ENCODE data around the gene CD40. TPM values are rescaled to one million over a fixed set of nuclear protein-coding genes. Genes with fewer than 3 reads are reported as not detected.
A peak's percentile ranks its signal among the peaks of the same experiment; 100 is the strongest.

Gene CD40
- total RNA-seq, 1 donor from 2014 or later = 4.7 TPM

GRCh38 chr20:46159101-46159897 lies 41.2 kb downstream of the CD40 start:
- DNase-seq (ENCODE audit: low read depth) (no peak), FAIRE-seq (no peak)
- H3K36me3 ChIP-seq (ENCODE audit: control insufficient read depth, insufficient read depth, low read length) = no peaks in the 10 kb centered on the region
- no peak overlapping the region for H3K4me3 ChIP-seq (ENCODE audit: low read depth, low read length)
- TF ChIP-seq CTCF (IDR thresholded peaks at IDR 0.05; ENCODE audit: insufficient read depth, low read length, severe bottlenecking) = no peak
- H3K27me3 ChIP-seq (ENCODE audit: control insufficient read depth, insufficient read depth, low read length) = peaks cover 7% of the 10 kb centered on the region

- Histone ChIP-seq H3K27me3 (ENCODE audit: control insufficient read depth, insufficient read depth, low read length) (peaks cover 7% of the 10 kb centered on the region), H3K36me3 (ENCODE audit: control insufficient read depth, insufficient read depth, low read length) (no peaks in the 10 kb centered on the region), H3K4me3 (ENCODE audit: low read depth, low read length) (no peak overlapping the region)
- DNase-seq (ENCODE audit: low read depth) = no peak
- no peak for TF ChIP-seq CTCF (IDR thresholded peaks at IDR 0.05; ENCODE audit: insufficient read depth, low read length, severe bottlenecking)
- no peak for FAIRE-seq
These were observed 42.5 kb downstream of the CD40 start for GRCh38 chr20:46160661-46161060.

GRCh38 chr20:46161921-46162320 lies 43.8 kb downstream of the CD40 start:
- no peak for TF ChIP-seq CTCF (IDR thresholded peaks at IDR 0.05; ENCODE audit: insufficient read depth, low read length, severe bottlenecking)
- DNase-seq (ENCODE audit: low read depth) = no peak
- H3K36me3 ChIP-seq (ENCODE audit: control insufficient read depth, insufficient read depth, low read length) = no peaks in the 10 kb centered on the region
- H3K27me3 ChIP-seq (ENCODE audit: control insufficient read depth, insufficient read depth, low read length) = peaks cover 7% of the 10 kb centered on the region
- FAIRE-seq = no peak
- no peak overlapping the region for H3K4me3 ChIP-seq (ENCODE audit: low read depth, low read length)

- peaks cover 3% of the 10 kb centered on the region for H3K27me3 ChIP-seq (ENCODE audit: control insufficient read depth, insufficient read depth, low read length)
These were observed 46.1 kb downstream of the CD40 start for GRCh38 chr20:46164254-46164653.

GRCh38 chr20:46167080-46167479 lies 49.0 kb downstream of the CD40 start:
- no peak for DNase-seq (ENCODE audit: low read depth)
- TF ChIP-seq CTCF (IDR thresholded peaks at IDR 0.05; ENCODE audit: insufficient read depth, low read length, severe bottlenecking) = no peak
- Histone ChIP-seq H3K4me3 (ENCODE audit: low read depth, low read length) (no peak overlapping the region), H3K36me3 (ENCODE audit: control insufficient read depth, insufficient read depth, low read length) (no peaks in the 10 kb centered on the region), H3K27me3 (ENCODE audit: control insufficient read depth, insufficient read depth, low read length) (no peaks in the 10 kb centered on the region)
- no peak for FAIRE-seq

More at GRCh38 chr20:46164254-46164653, 46.1 kb downstream of the CD40 start:
- DNase-seq (ENCODE audit: low read depth) (no peak), FAIRE-seq (no peak)
- Histone ChIP-seq H3K4me3 (ENCODE audit: low read depth, low read length) (no peak overlapping the region), H3K36me3 (ENCODE audit: control insufficient read depth, insufficient read depth, low read length) (no peaks in the 10 kb centered on the region)
- TF ChIP-seq CTCF (IDR thresholded peaks at IDR 0.05; ENCODE audit: insufficient read depth, low read length, severe bottlenecking) = no peak

GRCh38 chr20:46168438-46168837 lies 50.3 kb downstream of the CD40 start:
- peak; percentile 18 for FAIRE-seq
- TF ChIP-seq CTCF (IDR thresholded peaks at IDR 0.05; ENCODE audit: insufficient read depth, low read length, severe bottlenecking) = no peak
- Histone ChIP-seq H3K27me3 (ENCODE audit: control insufficient read depth, insufficient read depth, low read length) (peaks cover 3% of the 10 kb centered on the region), H3K36me3 (ENCODE audit: control insufficient read depth, insufficient read depth, low read length) (no peaks in the 10 kb centered on the region), H3K4me3 (ENCODE audit: low read depth, low read length) (no peak overlapping the region)
- no peak for DNase-seq (ENCODE audit: low read depth)
